Activated effector memory CD4-positive, alpha-beta T cell treated with anti-CD3 and anti-CD28 coated beads, Interleukin-2, amount 50 U/mL, for 16 hours (primary cell): ENCODE measurements around the gene PRKAG2.
"Not testable (repeated sequence)": the region's sequence is repeated elsewhere in the genome, so short reads cannot be mapped to it uniquely, and the experiment has no call there.

ENCODE experiments used
- DNase-seq: peaks from one replicate; pipeline ENCODE4 v3.0.0-alpha.2; 2020

PRKAG2 gene

GRCh38 chr7:151883857-151884256 is 6.9 kb upstream of the PRKAG2 start:
- DNase-seq: peak; percentile 8

- peak; percentile 19 for DNase-seq
Measured at GRCh38 chr7:151882734-151883133, 5.8 kb upstream of the PRKAG2 start.

GRCh38 chr7:151880688-151881087 is 3.8 kb upstream of the PRKAG2 start:
- no peak for DNase-seq

GRCh38 chr7:151877911-151878835 is 1.3 kb upstream of the PRKAG2 start:
- DNase-seq: no peak

GRCh38 chr7:151875942-151876898 is 695 bp downstream of the PRKAG2 start:
- DNase-seq: peak; percentile 90

GRCh38 chr7:151874479-151874878 is 2.4 kb downstream of the PRKAG2 start:
- not testable (repeated sequence) for DNase-seq

- DNase-seq: no peak
Measured at GRCh38 chr7:151873402-151873965, 3.4 kb downstream of the PRKAG2 start.

- DNase-seq: no peak
Measured at GRCh38 chr7:151872531-151873401, 4.1 kb downstream of the PRKAG2 start.

GRCh38 chr7:151871904-151872303 is 5.0 kb downstream of the PRKAG2 start:
- no peak for DNase-seq

- DNase-seq: no peak
Measured at GRCh38 chr7:151871189-151871735, 5.7 kb downstream of the PRKAG2 start.

GRCh38 chr7:151869968-151870918 is 6.7 kb downstream of the PRKAG2 start:
- DNase-seq: no peak

- no peak for DNase-seq
Measured at GRCh38 chr7:151869455-151869854, 7.5 kb downstream of the PRKAG2 start.

GRCh38 chr7:151869109-151869428 is 7.8 kb downstream of the PRKAG2 start:
- no peak for DNase-seq

GRCh38 chr7:151868396-151869108 is 8.4 kb downstream of the PRKAG2 start:
- no peak for DNase-seq

- no peak for DNase-seq
Measured at GRCh38 chr7:151867912-151868311, 9.0 kb downstream of the PRKAG2 start.

- DNase-seq: no peak
Measured at GRCh38 chr7:151866761-151867655, 9.9 kb downstream of the PRKAG2 start.

- DNase-seq: peak; percentile 53
Measured at GRCh38 chr7:151866028-151866427, 10.9 kb downstream of the PRKAG2 start.

GRCh38 chr7:151865070-151865670 is 11.7 kb downstream of the PRKAG2 start:
- peak; percentile 24 for DNase-seq

GRCh38 chr7:151864561-151864960 is 12.4 kb downstream of the PRKAG2 start:
- peak; percentile 47 for DNase-seq
